Brain pericyte (primary cell): Measurements from ENCODE around the gene CUL5.
"Not testable (repeated sequence)": the region's sequence is repeated elsewhere in the genome, so short reads cannot be mapped to it uniquely, and the experiment has no call there.

Source experiments
- DNase-seq: peaks from one replicate; pipeline ENCODE4 v3.0.0-alpha.2; 2012; ENCODE audit warnings: low read depth, low spot score

CUL5 gene

GRCh38 chr11:108112057-108112456 is 103.4 kb downstream of the CUL5 start:
- no peak for DNase-seq

- DNase-seq, result peak; percentile 32
Observed at GRCh38 chr11:108115500-108116140, 106.9 kb downstream of the CUL5 start.

GRCh38 chr11:108117746-108118371 is 109.2 kb downstream of the CUL5 start:
- DNase-seq, result no peak

- not testable (repeated sequence) for DNase-seq
Observed at GRCh38 chr11:108120936-108121273, 112.2 kb downstream of the CUL5 start.

- peak; percentile 60 for DNase-seq
Observed at GRCh38 chr11:108121274-108122155, 112.8 kb downstream of the CUL5 start, which contains the start of gene ACAT1. TSS of gene ACAT1 (plus strand) at chr11:108121567. CDS start at chr11:108121607, 40 bp downstream.

- peak; percentile 25 for DNase-seq
Observed at GRCh38 chr11:108122166-108122628, 113.5 kb downstream of the CUL5 start.

- DNase-seq, result no peak
Observed at GRCh38 chr11:108125096-108125495, 116.4 kb downstream of the CUL5 start.

- DNase-seq, result no peak
Observed at GRCh38 chr11:108128772-108129171, 120.1 kb downstream of the CUL5 start.

- DNase-seq, result no peak
Observed at GRCh38 chr11:108131993-108132392, 123.3 kb downstream of the CUL5 start.

- not testable (repeated sequence) for DNase-seq
Observed at GRCh38 chr11:108132993-108133538, 124.4 kb downstream of the CUL5 start.

GRCh38 chr11:108135845-108136544 is 127.3 kb downstream of the CUL5 start:
- DNase-seq, result no peak

- DNase-seq, result no peak
Observed at GRCh38 chr11:108137212-108137611, 128.5 kb downstream of the CUL5 start.

- DNase-seq, result no peak
Observed at GRCh38 chr11:108142304-108142703, 133.6 kb downstream of the CUL5 start.

GRCh38 chr11:108144615-108145014 is 135.9 kb downstream of the CUL5 start:
- no peak for DNase-seq

- DNase-seq, result no peak
Observed at GRCh38 chr11:108147150-108147549, 138.5 kb downstream of the CUL5 start.

- DNase-seq, result no peak
Observed at GRCh38 chr11:108148556-108148955, 139.9 kb downstream of the CUL5 start.

GRCh38 chr11:108154591-108154990 is 145.9 kb downstream of the CUL5 start:
- DNase-seq, result no peak
